Posterior vena cava (tissue), 2 donors: Measurements from ENCODE around the gene CDX1. TPM values are rescaled to one million over a fixed set of nuclear protein-coding genes. Genes with fewer than 3 reads are reported as not detected.
A peak's percentile ranks its signal among the peaks of the same experiment; 100 is the strongest.

Source experiments
- DNase-seq: peaks from one replicate; pipeline ENCODE4 v3.0.0-alpha.2; 2020; ENCODE audit warnings: low spot score
- intact Hi-C, 2 donors: fragments of 100-400 bp; cut with DNase I; formaldehyde crosslinking; loops; one replicate each; pipeline versions ENCODE4 v1.14.1 to v1.14.2; 2022 to 2023
- total RNA-seq, 2 donors: library from RNA; stranded (reverse); fragmentation: NEBNext Ultra II Directional; extraction: Animal tissue kit (Norgen Biotek cat#: 25700); gene quantifications; one replicate each; pipeline ENCODE4 v1.2.1, GENCODE V29; 2021
- donor health status: DM: yes; HTN: yes; CAD: no.
- donor health status: DM: yes; HTN: yes; CAD: no.

The CDX1 gene
- total RNA-seq, 2 donors from 2014 or later, result 0.28 TPM; not detected in 1

- intact Hi-C loops, result no loop called here
- no peak for DNase-seq
These were observed 9.0 kb downstream of the CDX1 start for GRCh38 chr5:150175536-150175935.

GRCh38 chr5:150176745-150177477, 10.3 kb downstream of the CDX1 start:
- intact Hi-C loops, result no loop called here

DNA sequence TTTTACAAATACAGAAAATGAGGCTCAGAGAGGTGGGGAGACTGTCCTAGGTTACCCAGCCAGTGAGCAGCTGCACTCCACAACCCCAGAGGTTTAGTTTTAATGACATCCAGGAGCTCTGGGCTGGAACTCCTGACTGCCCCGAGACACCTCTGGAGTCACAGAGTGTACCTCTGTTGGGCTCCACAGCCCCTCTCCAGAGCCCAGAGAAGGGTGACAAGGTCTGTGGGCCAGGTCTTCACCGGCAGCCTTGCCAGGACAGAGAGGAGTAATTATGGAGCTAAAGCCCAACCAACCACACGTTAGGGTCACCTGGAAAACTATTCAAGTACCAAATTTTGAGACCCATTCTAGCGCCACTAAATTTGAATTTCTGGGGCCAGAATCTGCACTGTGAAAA, 11.1 kb downstream of the CDX1 start:
- intact Hi-C loops, result no loop called here
- no peak for DNase-seq

More at GRCh38 chr5:150176745-150177477, 10.3 kb downstream of the CDX1 start:
- DNase-seq, result no peak

DNA sequence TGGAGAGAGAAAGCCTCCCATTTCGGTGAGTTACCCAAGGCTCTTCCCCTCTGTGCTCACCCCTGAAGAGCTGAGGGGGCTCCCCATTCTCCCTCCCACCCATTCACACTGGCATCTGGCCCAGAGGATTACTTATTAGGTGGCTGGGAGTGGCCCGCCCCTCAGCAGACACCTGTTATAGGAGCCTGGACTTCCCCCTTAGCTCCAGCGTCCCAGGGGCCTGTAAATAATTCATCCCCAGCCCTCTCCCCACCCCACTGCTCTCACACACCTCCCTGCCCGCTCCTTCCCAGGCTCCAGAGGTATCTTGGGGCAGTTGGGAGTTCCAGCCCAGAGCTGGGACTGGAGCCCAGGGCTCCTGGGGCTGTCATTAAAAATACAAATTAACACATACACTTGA, 11.7 kb downstream of the CDX1 start:
- intact Hi-C loops, result no loop called here
- DNase-seq, result no peak

DNA sequence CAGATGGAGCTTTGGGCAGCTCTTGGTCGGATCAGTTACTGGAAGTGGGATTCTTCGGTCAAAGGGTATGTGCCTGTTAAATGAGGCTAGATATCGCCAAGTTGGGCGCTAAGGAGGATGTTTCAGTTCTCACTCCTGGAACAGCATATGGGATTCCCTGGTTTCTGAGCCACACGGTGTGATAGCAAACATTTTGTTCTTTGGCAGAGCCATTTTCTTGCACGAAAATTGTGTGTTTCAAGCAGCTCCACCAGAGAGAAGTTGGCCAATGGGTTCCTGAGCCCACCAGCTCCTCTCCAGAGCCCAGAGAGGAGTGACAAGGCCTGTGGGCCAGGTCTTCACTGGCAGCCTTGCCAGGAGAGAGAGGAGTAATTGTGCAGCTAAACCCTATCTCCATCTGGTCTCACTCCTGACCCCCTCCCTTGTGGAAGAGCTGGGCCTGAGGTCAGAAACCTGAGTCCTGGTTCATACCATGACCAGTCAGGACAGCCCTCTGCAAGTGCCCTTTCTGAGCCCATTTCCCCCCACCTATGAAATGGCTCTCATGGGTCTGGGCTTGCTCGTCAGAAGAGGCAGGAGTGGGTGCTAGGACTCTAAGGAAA, 12.5 kb downstream of the CDX1 start:
- intact Hi-C loops, result no loop called here
- DNase-seq, result no peak

DNA sequence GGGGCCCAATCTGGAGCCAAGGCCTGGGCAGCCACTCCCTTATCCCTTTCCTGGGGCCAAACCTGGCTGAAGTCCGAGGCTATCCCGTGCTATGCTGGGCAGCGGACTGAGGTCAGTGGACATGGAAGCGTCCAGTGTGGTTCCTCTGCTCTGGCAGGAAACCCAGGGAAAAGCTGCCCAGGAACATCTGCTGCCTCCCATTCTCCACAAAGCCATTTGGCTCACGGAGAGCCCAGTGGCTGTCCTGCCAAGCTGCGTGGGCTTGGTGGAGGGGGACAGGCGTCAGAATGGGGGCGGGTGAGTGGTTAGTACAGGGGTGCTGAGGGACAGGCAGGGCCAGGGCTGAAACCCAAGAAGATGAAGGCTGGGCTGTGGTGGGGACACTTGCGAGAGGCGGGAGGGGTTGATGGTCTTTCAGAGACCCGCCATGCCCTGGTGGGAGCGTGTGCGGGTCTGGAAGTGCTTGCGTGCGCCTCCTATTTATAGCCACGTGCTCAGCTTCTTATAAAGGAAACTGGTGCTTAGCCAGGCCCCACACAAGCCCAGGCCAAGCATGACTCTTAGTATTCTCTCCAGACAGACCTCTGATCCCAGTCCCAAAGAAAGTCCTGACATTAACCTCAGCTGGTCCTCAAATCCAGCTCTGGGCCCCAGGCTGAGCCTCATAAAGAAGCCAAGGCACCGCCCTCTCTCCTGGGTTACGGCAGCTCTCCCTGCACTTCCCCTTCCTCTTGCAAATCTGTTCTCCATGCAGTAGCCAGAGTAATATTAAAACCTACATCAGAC, 13.9 kb downstream of the CDX1 start:
- peak; percentile 96 for DNase-seq
- intact Hi-C loops, result no loop called here

- intact Hi-C loops, result no loop called here
These were observed 14.4 kb downstream of the CDX1 start for GRCh38 chr5:150181027-150181426.

GRCh38 chr5:150181766-150182545, 15.4 kb downstream of the CDX1 start:
- no peak for DNase-seq
- intact Hi-C loops, result no loop called here

More at GRCh38 chr5:150181027-150181426, 14.4 kb downstream of the CDX1 start:
- DNase-seq, result no peak

DNA sequence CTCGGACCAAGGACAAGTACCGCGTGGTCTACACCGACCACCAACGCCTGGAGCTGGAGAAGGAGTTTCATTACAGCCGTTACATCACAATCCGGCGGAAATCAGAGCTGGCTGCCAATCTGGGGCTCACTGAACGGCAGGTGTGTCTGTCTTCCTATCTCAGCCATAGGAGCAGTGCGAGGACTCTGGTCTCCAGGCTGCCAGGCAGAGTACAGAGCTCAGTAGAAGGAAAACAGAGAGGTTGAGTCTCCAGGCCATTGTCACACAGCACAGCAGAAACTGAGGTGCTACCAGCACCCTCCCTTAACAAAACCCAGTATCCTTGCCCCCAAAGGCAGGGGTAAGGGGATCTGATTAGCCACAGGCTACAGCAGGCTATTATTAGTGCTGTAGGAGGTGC, 16.2 kb downstream of the CDX1 start:
- intact Hi-C loops, result no loop called here
- no peak for DNase-seq

- DNase-seq, result no peak
These were observed 16.9 kb downstream of the CDX1 start for GRCh38 chr5:150183436-150183835.

DNA sequence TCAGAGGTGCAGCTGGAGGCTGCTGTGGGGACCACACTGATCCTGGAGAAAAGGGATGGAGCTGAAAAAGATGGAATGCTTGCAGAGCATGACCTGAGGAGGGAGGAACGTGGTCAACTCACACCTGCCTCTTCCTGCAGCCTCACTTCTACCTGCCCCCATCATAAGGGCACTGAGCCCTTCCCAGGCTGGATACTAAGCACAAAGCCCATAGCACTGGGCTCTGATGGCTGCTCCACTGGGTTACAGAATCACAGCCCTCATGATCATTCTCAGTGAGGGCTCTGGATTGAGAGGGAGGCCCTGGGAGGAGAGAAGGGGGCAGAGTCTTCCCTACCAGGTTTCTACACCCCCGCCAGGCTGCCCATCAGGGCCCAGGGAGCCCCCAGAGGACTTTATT, 17.4 kb downstream of the CDX1 start:
- no peak for DNase-seq
- intact Hi-C loops, result no loop called here

More at GRCh38 chr5:150183436-150183835, 16.9 kb downstream of the CDX1 start:
- intact Hi-C loops, result no loop called here

DNA sequence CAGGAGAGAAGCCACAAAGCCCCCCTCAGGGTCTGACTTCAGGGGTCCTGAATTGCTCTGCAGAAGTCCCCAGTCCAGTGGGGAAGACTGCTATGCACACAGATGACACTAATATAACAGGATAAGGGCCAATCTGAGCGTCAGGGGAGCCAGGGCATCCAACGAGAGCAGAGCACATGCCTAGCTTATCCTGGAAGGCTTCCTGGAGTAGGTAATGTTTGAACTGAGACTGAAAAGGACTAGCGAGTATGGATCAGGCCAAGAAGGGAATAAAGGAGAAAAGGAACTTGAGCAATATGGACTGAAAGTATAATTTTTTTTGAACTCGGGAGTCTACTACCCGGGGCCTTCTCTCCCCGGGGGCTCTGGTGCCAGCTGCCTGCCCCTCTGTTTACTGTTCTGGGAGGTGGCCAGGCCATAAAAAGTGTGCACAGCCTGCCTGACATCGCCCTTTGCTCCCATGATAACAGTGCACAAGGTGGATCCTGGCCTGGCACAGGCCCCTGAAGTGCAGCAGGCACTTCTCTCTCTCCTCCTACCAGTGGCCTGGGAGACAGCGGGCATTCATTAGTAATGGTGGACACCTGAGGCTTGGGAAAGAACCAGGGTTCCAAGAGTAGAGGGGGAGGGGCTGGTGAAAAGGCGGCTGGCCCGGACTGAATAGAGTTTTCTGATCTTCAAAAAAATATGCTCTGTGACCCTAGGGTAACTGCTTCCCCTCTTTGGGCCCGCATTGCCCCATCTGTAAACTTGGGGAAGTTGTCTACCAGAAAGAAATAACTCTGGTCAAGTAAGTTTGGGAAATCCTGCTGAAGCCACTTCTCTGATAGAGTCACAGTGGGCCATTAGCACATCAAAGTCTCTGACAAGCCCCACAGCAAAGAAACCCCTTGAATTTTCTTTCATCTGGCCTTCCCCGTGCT, 18.7 kb downstream of the CDX1 start:
- intact Hi-C loops, result no loop called here
- DNase-seq, result no peak

- intact Hi-C loops, result no loop called here
- DNase-seq, result no peak
These were observed 19.6 kb downstream of the CDX1 start for GRCh38 chr5:150186137-150186536.

DNA sequence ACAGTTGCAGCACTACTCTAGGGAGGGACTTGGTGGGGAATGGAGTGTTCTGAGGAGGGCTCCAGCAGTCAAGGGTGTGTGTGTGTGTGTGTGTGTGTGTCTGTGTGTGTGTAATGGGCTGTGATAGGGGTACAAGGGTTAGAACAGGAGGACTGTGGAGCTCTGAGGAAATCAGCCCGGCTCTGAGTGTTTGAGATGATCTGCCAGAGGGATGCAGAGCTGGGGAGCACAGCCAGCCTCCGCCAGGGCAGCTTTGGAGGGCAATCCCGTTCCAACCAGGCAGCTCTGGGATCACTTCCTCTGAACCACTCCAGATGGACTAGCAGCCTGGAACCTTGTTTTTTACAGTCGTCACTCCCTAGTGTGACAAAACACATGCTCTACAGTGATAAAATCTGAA, 20.3 kb downstream of the CDX1 start:
- DNase-seq, result no peak
- intact Hi-C loops, result no loop called here

DNA sequence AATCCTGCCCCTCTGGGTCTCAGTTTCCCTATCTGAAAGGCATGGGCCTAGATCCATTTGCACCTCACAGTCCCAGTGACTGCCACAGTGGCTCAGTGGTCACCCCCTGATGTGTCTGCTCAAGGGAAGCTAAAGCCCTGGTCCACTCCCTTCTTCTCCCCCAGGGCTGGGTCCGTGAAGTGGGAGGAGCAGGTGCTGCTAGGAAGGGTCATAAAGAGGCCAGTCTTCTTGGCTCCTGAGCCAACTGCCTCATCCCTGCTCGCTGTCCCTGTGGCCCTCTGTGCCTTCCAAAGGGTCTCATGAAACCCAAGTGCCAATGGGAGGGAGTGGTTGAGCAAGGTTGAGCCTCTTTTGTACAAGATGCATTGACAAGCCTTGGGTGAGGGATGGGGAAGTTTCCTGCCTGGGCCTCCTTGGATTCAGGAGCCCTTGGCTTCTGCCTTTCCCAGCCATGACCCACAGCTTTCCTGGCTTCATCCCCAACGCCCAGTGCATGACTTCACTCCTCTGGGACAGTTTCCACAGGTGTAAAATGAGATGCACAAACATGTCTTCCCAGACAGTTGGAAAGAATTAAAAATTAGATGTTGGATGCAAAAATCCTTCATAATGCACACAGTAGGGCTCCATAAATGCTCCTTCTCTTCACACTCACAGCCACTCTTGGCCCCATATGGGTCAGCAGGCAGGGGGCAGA, 21.7 kb downstream of the CDX1 start:
- intact Hi-C loops, result no loop called here

GRCh38 chr5:150189326-150189725, 22.7 kb downstream of the CDX1 start:
- intact Hi-C loops, result no loop called here
- DNase-seq, result no peak

More for the DNA sequence above, 21.7 kb downstream of the CDX1 start:
- DNase-seq, result no peak

DNA sequence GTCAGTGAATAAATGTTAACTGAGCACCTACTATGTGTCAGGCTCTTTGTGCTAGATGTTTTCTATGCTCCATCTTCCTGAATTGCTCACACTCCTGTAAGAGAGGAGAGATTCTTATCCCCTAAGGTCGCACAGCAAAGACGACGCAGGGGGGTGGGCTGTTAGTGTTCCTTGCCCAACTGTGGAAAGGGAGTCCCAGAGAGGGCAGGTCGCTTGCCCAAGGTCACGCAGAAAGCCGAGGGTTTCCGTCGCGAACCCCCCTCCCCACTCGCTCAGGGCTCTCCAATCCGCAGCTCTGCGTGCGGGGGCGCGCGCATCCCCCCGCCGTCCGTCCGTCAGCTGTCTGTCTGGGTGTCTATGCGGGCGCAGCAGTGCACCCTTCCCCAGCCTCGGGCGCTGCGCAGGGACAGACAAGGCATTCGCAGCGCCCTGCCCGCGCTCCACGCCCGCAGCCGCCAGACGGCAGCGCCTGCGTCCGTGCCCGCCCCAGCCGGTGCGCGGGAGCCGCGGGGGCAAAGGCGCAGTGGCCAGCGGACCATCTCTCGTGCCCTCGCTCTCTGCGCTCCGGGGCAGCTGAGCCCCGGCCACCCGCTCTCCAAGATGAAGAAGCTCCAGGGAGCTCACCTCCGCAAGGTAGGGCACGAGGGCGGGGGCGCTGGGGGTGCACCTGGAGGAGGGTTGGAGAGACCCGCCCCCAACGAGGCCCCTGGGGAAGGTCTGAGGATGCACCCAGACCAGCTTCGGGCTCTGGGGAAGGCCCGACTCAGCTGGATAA, 23.3 kb downstream of the CDX1 start, which contains the start of gene SLC6A7:
Gene SLC6A7, plus strand, starts transcription at position 335 of the 775 bp plus-strand sequence. Its CDS starts 266 bp downstream, at position 601.
- intact Hi-C loops, result no loop called here
- no peak for DNase-seq
